Calu3 (cell line): ENCODE data around the gene GLRA2. TPM values are rescaled to one million over a fixed set of nuclear protein-coding genes. Genes with fewer than 3 reads are reported as not detected.

Experiments
- BruUV-seq: library from RNA; stranded (reverse); fragments of 400-500 nt; replicated peaks from 2 replicates; lab custom pipeline; 2021; lab: Mats Ljungman, UMichigan
- CTCF ChIA-PET: fragments of 300-600 bp; sonication (Branson Sonifier 250); formaldehyde crosslinking; loops from one replicate; lab custom pipeline; 2022; ENCODE audit warnings: antibody characterized with exemption; lab: Charles Lee
- DNase-seq: peaks from one replicate; pipeline ENCODE4 v3.0.0; 2022
- H3K27ac Mint-ChIP-seq: one replicate; pipeline ENCODE4 v1.8.0; 2022; ENCODE audit warnings: mixed read lengths; ENCODE audit not compliant: unreplicated experiment
- H3K27me3 Mint-ChIP-seq: one replicate; pipeline ENCODE4 v1.8.0; 2022; ENCODE audit warnings: mixed read lengths; ENCODE audit not compliant: unreplicated experiment
- H3K36me3 Mint-ChIP-seq: one replicate; pipeline ENCODE4 v1.8.0; 2022; ENCODE audit warnings: mild to moderate bottlenecking, moderate library complexity, mixed read lengths; ENCODE audit not compliant: insufficient read depth, unreplicated experiment
- H3K4me1 Mint-ChIP-seq: one replicate; pipeline ENCODE4 v1.8.0; 2022; ENCODE audit warnings: mild to moderate bottlenecking, low read depth, mixed read lengths; ENCODE audit not compliant: unreplicated experiment
- H3K4me3 Mint-ChIP-seq: one replicate; pipeline ENCODE4 v1.8.0; 2022; ENCODE audit warnings: mild to moderate bottlenecking, low read depth, moderate library complexity, mixed read lengths; ENCODE audit not compliant: unreplicated experiment
- H3K9me3 Mint-ChIP-seq: one replicate; pipeline ENCODE4 v1.8.0; 2022; ENCODE audit warnings: low read depth, mixed read lengths; ENCODE audit not compliant: unreplicated experiment
- intact Hi-C: fragments of 100-400 bp; cut with micrococcal nuclease; formaldehyde crosslinking; loops from one replicate; pipeline ENCODE4 v1.10.0; 2022; ENCODE audit not compliant: unreplicated experiment
- total RNA-seq: library from RNA; stranded (reverse); gene quantifications from 2 replicates; pipeline ENCODE4 v1.2.3, GENCODE V29; 2022
- TF ChIP-seq, protein P1 (sequence below): fragments of 200-600 bp; IDR thresholded peaks from one replicate; pipeline ENCODE4 v1.8.0; 2022; ENCODE audit warnings: antibody characterized with exemption; ENCODE audit not compliant: unreplicated experiment

The GLRA2 gene
- total RNA-seq, 1 experiment from 2014 or later, result not detected

DNA sequence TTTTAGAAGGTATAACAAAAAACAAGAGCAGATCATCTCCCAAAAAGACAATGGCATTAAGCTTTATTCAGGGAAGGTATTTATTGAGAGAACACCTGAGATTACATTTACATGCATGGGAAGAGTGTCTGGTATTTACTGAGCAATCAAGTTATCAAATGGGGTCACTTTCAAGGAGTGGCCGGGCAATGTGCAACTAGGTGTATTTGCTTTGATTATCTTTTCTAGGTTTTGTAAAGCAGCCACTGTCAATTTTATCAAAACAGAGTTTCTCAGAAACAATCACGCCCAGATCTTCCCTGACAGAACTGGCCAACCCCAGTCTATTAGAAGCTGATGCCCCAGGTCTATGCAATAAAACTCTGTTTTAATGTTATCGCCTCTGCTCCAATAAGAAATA is 169.5 kb downstream of the GLRA2 start:
- BruUV-seq, result no TSS peak
- H3K27ac Mint-ChIP-seq, result no peak overlapping the region
- H3K4me3 Mint-ChIP-seq, result no peak overlapping the region
- peaks cover 4% of the 10 kb centered on the region for H3K4me1 Mint-ChIP-seq
- no peak for DNase-seq
- H3K9me3 Mint-ChIP-seq, result no peaks in the 10 kb centered on the region
- CTCF ChIA-PET, result interaction anchor here (0.7 kb wide), 1 partner anchor 191 kb away, joined by 3 read pairs; no protein-coding TSS in a partner anchor
- intact Hi-C loops, result loop anchor here (10.0 kb wide), 1 partner anchor 164 kb away; no protein-coding TSS in a partner anchor
- TF ChIP-seq, protein P1, sequence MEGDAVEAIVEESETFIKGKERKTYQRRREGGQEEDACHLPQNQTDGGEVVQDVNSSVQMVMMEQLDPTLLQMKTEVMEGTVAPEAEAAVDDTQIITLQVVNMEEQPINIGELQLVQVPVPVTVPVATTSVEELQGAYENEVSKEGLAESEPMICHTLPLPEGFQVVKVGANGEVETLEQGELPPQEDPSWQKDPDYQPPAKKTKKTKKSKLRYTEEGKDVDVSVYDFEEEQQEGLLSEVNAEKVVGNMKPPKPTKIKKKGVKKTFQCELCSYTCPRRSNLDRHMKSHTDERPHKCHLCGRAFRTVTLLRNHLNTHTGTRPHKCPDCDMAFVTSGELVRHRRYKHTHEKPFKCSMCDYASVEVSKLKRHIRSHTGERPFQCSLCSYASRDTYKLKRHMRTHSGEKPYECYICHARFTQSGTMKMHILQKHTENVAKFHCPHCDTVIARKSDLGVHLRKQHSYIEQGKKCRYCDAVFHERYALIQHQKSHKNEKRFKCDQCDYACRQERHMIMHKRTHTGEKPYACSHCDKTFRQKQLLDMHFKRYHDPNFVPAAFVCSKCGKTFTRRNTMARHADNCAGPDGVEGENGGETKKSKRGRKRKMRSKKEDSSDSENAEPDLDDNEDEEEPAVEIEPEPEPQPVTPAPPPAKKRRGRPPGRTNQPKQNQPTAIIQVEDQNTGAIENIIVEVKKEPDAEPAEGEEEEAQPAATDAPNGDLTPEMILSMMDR, result no peak
- no peaks in the 10 kb centered on the region for H3K27me3 Mint-ChIP-seq
- no peaks in the 10 kb centered on the region for H3K36me3 Mint-ChIP-seq

DNA sequence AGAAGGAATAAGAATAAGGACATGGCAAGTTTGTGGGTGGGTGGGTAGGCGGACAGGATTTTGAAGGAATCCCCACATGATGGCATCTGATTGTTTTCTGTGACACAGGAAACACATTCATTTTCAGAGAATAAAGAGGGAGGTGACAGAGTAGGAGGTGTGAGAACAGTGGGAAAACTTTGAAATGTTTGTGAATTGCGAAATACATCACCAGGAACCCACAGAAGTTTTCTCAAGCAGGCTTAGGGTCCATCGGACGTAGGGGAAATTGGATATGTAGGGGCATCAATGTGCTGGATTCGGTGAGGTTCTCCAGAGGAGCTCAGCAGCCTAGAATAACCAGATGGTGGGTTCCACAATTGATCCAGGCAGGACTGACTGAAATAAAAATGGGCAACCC is 171.6 kb downstream of the GLRA2 start:
- Mint-ChIP-seq H3K9me3 (no peaks in the 10 kb centered on the region), H3K4me1 (peaks cover 8% of the 10 kb centered on the region), H3K27me3 (no peaks in the 10 kb centered on the region), H3K36me3 (no peaks in the 10 kb centered on the region), H3K27ac (no peak overlapping the region), H3K4me3 (no peak overlapping the region)
- TF ChIP-seq, protein P1, result no peak
- CTCF ChIA-PET, result no interaction called here
- no TSS peak for BruUV-seq
- no peak for DNase-seq
- intact Hi-C loops, result no loop called here

DNA sequence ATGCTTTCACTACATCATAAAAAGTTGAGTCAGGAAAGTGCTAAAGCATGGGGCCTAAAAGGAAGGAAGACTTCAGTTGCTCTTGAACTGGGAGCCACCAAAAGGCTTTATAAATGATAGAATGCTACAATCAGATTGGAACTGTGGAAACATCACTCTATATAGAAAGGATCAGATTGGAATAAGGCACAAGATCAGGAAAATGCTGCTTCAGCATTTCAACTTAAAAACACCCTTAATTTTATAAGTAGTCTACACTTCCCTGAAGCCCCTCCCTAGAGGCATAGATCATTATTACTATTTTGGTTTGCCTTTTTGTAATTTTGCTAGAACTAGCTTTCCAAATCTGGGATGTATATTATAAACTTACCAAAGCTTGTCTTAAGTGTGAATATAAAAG is 172.8 kb downstream of the GLRA2 start:
- intact Hi-C loops, result no loop called here
- TF ChIP-seq, protein P1, result no peak
- BruUV-seq, result no TSS peak
- CTCF ChIA-PET, result no interaction called here
- Mint-ChIP-seq H3K36me3 (no peaks in the 10 kb centered on the region), H3K27me3 (no peaks in the 10 kb centered on the region), H3K27ac (no peak overlapping the region), H3K4me3 (no peak overlapping the region), H3K9me3 (no peaks in the 10 kb centered on the region), H3K4me1 (peaks cover 8% of the 10 kb centered on the region)
- no peak for DNase-seq

DNA sequence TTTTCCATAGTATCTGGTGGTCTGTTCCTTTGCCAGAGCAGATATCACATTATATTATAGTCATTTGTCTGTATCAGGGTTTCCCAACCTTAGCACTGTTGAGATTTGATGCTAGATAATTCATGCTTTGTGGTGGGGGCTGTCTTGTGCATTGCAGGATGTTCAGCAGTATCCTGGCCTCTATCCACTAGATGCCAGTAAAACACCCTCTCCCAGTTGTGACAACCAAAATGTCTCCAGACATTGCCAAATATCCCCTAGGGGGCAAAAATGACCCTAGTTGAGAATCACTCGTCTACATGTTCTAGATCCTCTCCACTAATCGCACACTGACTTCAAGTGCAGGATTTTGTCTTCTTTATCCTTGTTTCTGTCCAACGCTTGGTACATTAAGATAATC is 182.8 kb downstream of the GLRA2 start:
- Mint-ChIP-seq H3K27me3 (no peaks in the 10 kb centered on the region), H3K36me3 (no peaks in the 10 kb centered on the region), H3K27ac (no peak overlapping the region), H3K4me3 (no peak overlapping the region), H3K4me1 (no peaks in the 10 kb centered on the region), H3K9me3 (no peaks in the 10 kb centered on the region)
- no peak for DNase-seq
- intact Hi-C loops, result no loop called here
- CTCF ChIA-PET, result no interaction called here
- no TSS peak for BruUV-seq
- TF ChIP-seq, protein P1, result no peak
